Fibroblast of the aortic adventitia (primary cell): ENCODE results near the gene CBX1. TPM values are rescaled to one million over a fixed set of nuclear protein-coding genes. Genes with fewer than 3 reads are reported as not detected.
A peak's percentile ranks its signal among the peaks of the same experiment; 100 is the strongest.

ENCODE experiments used
- DNase-seq: peaks from one replicate; pipeline ENCODE4 v3.0.0-alpha.2; 2010; ENCODE audit warnings: low read depth
- H3K4me3 ChIP-seq: 2 replicates; pipeline ENCODE4 v1.5.1; 2011; ENCODE audit warnings: low read depth, mild to moderate bottlenecking, control low read depth, low read length, moderate library complexity
- total RNA-seq: library from RNA; depleted of rRNA; stranded (reverse); fragments of >200 nt; gene quantifications from 2 replicates; pipeline ENCODE4 v1.2.3, GENCODE V29; 2012; ENCODE audit warnings: low replicate concordance
- TF ChIP-seq, protein P1 (sequence below): IDR thresholded peaks from 2 replicates; pipeline ENCODE4 v1.5.1; 2011; ENCODE audit warnings: mild to moderate bottlenecking, low read length, control low read depth, inconsistent platforms; ENCODE audit not compliant: insufficient read depth

Gene CBX1
- total RNA-seq, 1 donor, result 49.2 TPM

DNA sequence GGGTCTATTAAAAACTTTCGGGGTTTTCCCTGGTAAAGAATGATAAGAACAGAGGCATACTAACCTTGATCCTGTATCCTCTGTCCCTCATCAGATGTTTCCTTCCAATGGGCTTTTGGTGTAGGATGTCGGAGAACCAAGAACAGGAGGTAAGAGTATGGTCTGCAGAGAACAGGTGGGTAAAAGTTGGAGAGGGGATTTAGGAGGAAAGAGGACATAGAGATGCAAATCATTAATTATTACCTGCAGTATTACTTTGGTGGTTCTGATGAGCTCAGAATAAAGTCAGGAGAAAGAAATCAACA, 10.6 kb upstream of the CBX1 start:
- TF ChIP-seq, protein P1, sequence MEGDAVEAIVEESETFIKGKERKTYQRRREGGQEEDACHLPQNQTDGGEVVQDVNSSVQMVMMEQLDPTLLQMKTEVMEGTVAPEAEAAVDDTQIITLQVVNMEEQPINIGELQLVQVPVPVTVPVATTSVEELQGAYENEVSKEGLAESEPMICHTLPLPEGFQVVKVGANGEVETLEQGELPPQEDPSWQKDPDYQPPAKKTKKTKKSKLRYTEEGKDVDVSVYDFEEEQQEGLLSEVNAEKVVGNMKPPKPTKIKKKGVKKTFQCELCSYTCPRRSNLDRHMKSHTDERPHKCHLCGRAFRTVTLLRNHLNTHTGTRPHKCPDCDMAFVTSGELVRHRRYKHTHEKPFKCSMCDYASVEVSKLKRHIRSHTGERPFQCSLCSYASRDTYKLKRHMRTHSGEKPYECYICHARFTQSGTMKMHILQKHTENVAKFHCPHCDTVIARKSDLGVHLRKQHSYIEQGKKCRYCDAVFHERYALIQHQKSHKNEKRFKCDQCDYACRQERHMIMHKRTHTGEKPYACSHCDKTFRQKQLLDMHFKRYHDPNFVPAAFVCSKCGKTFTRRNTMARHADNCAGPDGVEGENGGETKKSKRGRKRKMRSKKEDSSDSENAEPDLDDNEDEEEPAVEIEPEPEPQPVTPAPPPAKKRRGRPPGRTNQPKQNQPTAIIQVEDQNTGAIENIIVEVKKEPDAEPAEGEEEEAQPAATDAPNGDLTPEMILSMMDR, result no peak
- no peak for DNase-seq
- no peak overlapping the region for H3K4me3 ChIP-seq

DNA sequence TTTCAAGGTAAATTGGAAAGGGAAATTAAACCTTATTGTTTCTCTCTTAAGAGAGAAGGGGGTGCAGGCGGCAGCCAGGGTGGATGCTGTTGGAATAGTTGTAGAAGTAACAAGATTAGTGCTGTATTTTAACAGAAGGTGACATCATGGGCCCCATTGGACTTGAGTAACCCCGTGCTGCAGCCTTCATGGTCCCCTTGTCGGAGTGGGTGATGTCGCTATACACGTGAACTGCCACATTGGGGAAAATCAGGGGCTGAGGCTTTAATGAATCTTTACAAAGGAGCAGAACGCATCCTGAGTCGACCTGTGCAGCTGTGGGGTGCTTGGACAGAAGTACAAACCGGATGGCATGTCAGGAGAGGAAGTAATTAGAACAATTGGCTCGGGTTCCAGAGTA, 9.5 kb upstream of the CBX1 start:
- no peak overlapping the region for H3K4me3 ChIP-seq
- TF ChIP-seq, protein P1, result no peak

DNA sequence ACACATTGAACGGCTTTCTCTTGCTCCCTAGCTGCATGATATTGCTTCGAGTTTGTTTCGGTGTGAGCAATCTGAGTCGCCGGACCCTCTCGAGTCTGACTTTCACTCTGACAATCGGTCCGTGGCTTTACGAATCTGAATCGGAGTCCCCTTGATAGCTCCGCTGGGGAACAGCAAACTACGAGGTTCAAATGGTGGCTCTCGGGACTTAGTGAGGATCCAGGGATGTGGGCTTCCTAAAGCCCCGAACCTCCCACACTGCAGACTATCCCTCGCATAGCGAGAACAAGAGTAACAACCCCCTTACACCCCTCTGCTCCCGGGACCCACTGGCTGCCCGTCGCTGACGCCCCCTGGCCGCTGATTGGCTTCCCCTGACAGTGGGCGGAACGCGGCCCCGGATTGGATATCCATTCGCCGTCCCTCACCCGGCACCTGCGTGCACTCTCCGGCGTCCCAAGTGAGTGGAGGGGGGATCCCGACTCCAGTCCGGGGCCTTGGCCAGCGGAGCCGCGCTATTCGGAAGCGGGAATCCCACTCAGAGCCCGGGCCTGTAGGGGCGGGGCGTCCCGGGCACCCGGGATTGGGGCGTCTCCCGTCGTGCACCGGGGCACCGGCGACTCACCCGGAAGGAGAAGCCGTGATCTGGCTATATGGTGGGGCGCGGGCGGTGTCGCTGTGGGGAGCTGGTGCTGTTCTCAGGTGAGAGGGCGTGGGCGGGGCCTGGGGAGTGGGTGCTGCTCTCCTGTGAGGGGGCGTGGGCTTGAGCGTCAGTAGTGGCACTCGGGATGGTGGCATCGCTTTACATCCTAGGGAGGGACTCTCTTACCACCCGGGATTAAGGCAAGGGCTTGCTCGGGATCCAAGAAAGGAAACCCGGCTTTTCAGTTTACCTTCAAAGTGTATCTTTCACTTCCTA, 6.1 kb upstream of the CBX1 start, which contains the start of gene SNX11:
SNX11 (plus strand) TSS at position 630 of the 919 bp plus-strand sequence. CDS start 4,278 bp downstream, outside the sequence.
- peak; percentile 72 for DNase-seq
- H3K4me3 ChIP-seq, result peak within 1 kb of the TSS; percentile 97
- TF ChIP-seq, protein P1, result peak; percentile 6

More for the DNA sequence above, 9.5 kb upstream of the CBX1 start:
- DNase-seq, result no peak

DNA sequence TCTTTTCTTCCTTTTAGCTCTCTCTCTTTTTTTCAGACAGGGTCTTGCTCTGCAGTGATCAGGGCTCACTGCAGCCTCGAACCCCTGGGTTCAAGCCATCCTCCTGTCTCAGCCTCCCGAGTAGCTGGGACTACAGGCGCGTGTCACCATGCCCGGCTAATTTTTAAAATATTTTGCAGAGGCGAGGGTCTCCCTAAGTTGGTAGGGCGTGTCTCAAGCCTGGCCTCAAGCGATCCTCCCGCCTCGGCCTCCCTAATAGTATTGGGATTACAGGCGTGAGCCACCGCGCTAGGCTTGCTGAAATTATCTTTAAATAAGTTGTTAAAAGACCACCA, 5.5 kb upstream of the CBX1 start:
- H3K4me3 ChIP-seq, result peak overlapping the region; percentile 97
- TF ChIP-seq, protein P1, result no peak
- DNase-seq, result no peak

DNA sequence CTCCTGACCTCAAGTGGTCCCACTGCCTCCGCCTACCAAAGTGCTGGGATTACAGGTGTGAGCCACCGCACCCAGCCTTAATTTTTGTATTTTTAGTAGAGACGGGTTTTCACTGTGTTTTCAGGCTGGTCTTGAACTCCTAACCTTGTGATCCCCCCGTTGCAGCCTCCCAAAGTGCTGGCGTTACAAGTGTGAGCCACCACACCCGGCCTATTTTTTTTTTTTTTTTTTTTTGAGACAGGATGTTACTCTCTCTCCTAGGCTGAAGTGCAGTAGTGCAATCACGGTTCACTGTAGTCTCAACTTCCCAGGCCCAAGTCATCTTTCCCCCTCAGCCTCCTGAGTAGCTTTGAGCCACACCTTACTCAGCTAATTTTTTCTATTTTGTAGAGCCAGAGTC, 3.2 kb upstream of the CBX1 start:
- TF ChIP-seq, protein P1, result no peak
- H3K4me3 ChIP-seq, result no peak overlapping the region
- DNase-seq, result no peak

DNA sequence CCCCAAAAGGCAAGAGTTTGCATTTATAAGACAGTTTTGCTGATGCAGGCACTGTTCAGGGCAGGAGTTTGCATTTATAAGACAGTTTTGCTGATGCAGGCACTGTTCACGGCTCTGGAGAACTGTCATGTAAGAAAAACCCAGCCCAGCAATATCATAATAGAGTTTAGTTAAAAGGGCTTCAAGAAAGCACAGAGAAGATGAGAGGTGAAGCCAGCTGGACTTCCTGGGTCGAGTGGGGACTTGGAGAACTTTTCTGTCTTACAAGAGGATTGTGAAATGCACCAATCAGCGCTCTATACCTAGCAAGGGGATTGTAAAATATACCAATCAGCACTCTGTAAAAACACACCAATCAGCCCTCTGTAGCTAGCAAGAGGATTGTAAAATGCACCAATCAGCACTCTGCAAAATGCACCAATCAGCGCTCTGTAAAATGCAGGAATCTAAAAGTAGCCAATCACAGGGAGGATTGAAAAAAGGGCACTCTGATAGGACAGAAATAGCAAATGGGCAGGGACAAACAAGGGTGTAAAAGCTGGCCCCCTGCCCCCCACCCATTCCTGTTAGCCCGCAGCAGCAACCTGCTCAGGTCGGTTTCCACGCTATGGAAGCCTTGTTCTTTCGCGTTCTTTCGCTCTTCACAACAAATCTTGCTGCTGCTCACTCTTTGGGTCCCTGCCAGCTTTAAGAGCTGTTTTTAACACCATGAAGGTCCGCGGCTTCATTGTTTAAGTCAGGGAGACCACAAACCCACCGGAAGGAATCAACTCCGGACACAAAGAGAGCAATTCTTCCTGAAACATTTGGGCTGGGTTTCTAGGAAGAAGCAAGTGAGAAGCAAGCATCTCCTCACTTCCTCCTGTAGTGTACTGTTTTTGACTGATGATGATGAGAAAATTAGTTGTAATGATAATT, 1.8 kb upstream of the CBX1 start:
- DNase-seq, result no peak
- TF ChIP-seq, protein P1, result no peak

More for the DNA sequence above, 1.8 kb upstream of the CBX1 start:
- no peak overlapping the region for H3K4me3 ChIP-seq
